Stomach (tissue), 4 donors: Measurements from ENCODE around the gene TMTC2.

ENCODE experiments used
- POLR2A ChIP-seq, 4 donors: fragments of 450-650 bp; IDR thresholded peaks; one replicate each; pipeline ENCODE4 v1.6.1; 2016; ENCODE audit warnings: antibody characterized with exemption in 4 of 4, control low read depth in 2 of 4, mild to moderate bottlenecking in 1 of 4, moderate library complexity in 1 of 4
- TF ChIP-seq, protein P1 (sequence below), 7 experiments: fragments of 450-650 bp in 4 of 7; fragments of 200-600 bp in 3 of 7; sonication (generic) in 3 of 7; IDR thresholded peaks; one replicate each; pipeline ENCODE4 v1.5.1; 2016 to 2019; ENCODE audit warnings: antibody characterized with exemption in 7 of 7, control low read depth in 2 of 7, mild to moderate bottlenecking in 1 of 7

DNA sequence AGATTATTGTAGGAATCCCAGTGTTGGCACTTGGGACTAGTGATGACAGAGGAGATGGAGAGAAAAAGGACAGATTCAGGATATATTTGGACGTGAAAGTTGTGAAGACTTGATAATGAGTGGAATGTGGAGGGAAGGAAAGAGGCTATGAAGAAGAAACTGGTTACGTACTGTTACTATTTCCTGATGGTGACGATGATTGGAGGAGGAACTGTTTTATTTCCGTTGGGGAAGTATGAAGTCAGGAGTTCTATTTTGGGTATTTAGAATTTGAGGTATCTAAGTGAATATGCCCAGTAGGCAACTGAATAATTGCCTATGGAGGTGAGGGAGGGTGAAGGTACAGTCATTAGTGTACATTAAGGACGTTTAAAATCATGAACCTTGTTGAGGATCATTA lies 207.2 kb downstream of the TMTC2 start:
- TF ChIP-seq, protein P1, sequence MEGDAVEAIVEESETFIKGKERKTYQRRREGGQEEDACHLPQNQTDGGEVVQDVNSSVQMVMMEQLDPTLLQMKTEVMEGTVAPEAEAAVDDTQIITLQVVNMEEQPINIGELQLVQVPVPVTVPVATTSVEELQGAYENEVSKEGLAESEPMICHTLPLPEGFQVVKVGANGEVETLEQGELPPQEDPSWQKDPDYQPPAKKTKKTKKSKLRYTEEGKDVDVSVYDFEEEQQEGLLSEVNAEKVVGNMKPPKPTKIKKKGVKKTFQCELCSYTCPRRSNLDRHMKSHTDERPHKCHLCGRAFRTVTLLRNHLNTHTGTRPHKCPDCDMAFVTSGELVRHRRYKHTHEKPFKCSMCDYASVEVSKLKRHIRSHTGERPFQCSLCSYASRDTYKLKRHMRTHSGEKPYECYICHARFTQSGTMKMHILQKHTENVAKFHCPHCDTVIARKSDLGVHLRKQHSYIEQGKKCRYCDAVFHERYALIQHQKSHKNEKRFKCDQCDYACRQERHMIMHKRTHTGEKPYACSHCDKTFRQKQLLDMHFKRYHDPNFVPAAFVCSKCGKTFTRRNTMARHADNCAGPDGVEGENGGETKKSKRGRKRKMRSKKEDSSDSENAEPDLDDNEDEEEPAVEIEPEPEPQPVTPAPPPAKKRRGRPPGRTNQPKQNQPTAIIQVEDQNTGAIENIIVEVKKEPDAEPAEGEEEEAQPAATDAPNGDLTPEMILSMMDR (IDR thresholded peaks at IDR 0.05) = no peak
- TF ChIP-seq POLR2A (IDR thresholded peaks at IDR 0.05) = no peak
